Lung (tissue), 12 donors: ENCODE data around the gene COL13A1. TPM values are rescaled to one million over a fixed set of nuclear protein-coding genes. Genes with fewer than 3 reads are reported as not detected.

Experiments
- ATAC-seq: fragments of 200-7000 bp; cut with Tn5 transposase; one replicate; pipeline ENCODE4 v1.9.1; 2020; ENCODE audit warnings: moderate number of reproducible peaks; ENCODE audit not compliant: insufficient read depth, low FRiP score
- DNase-seq, 3 donors: peaks; one replicate each; pipeline ENCODE4 v3.0.0-alpha.2; 2013 to 2017
- H3K27ac ChIP-seq, 2 donors: one replicate each; pipeline ENCODE4 v1.5.1; 2013; ENCODE audit warnings: mild to moderate bottlenecking in 2 of 2, moderate library complexity in 2 of 2, control low read depth in 1 of 2, inconsistent platforms in 1 of 2, low read depth in 1 of 2, low read length in 1 of 2
- H3K27me3 ChIP-seq, 3 donors: one replicate each; pipeline ENCODE4 v1.5.1; 2013; ENCODE audit warnings: low read length in 2 of 3; ENCODE audit not compliant: control insufficient read depth in 3 of 3, insufficient read depth in 3 of 3
- H3K36me3 ChIP-seq, 4 donors: one replicate each; pipeline ENCODE4 v1.5.1; 2013; ENCODE audit warnings: low read length in 4 of 4, mild to moderate bottlenecking in 1 of 4, moderate library complexity in 1 of 4; ENCODE audit not compliant: control insufficient read depth in 4 of 4, insufficient read depth in 4 of 4
- H3K4me1 ChIP-seq, 5 donors: one replicate each; pipeline ENCODE4 v1.5.1; 2013; ENCODE audit warnings: low read length in 5 of 5, mild to moderate bottlenecking in 2 of 5, moderate library complexity in 1 of 5; ENCODE audit not compliant: control insufficient read depth in 5 of 5, insufficient read depth in 5 of 5
- H3K4me3 ChIP-seq: one replicate; pipeline ENCODE4 v1.5.1; 2013; ENCODE audit warnings: mild to moderate bottlenecking, control low read depth, moderate library complexity
- H3K9ac ChIP-seq, 2 donors: one replicate each; pipeline ENCODE4 v1.5.1; 2013; ENCODE audit warnings: low read length in 2 of 2, control low read depth in 1 of 2; ENCODE audit not compliant: insufficient read depth in 1 of 2
- H3K9me3 ChIP-seq, 4 donors: one replicate each; pipeline ENCODE4 v1.5.1; 2013; ENCODE audit warnings: low read length in 3 of 4, mild to moderate bottlenecking in 1 of 4, moderate library complexity in 1 of 4; ENCODE audit not compliant: control insufficient read depth in 4 of 4, insufficient read depth in 3 of 4
- CTCF ChIP-seq: IDR thresholded peaks from 2 replicates; pipeline ENCODE4 v1.5.1; 2012; ENCODE audit warnings: mild to moderate bottlenecking; ENCODE audit errors: control extremely low read depth, extremely low read depth
- WGBS, 2 donors: extraction: QIAGEN DNeasy Blood & Tissue Kit; methylation state at CpG; one replicate each; pipeline ENCODE4 v1.1.7; 2013; 5-methylcytosine and 5-hydroxymethylcytosine counted together
- polyA plus RNA-seq, 2 donors: library from polyadenylated mRNA; stranded (reverse); fragments of 200-250 nt; gene quantifications; one replicate each; pipeline ENCODE4 v1.2.1, GENCODE V29; 2013
- total RNA-seq, 2 donors: library from RNA; depleted of rRNA in 1 of 2; stranded (reverse); fragments of >200 nt in 1 of 2; gene quantifications; one replicate each; pipeline ENCODE4 v1.2.1, GENCODE V29; 2014 to 2021
- donor health status: control.
- donor health status: control.
- donor health status: Bipolar disorder and iron deficiency.
- donor health status: healthy.
- donor health status: DM: yes; HTN: yes; CAD: no.

The COL13A1 gene
- total and polyA plus RNA-seq, 4 donors: 2.7 to 42.1 (median 5.6) TPM

- DNase-seq: no peak
Observed at GRCh38 chr10:69816521-69816920, 14.8 kb downstream of the COL13A1 start.

GRCh38 chr10:69817078-69817581 is 15.4 kb downstream of the COL13A1 start:
- peak; percentile 84 to 94 (median 93) for DNase-seq
- WGBS, 2 donors: 15 to 42% methylated on average over 11 of the region's 11 CpGs

More at GRCh38 chr10:69816521-69816920, 14.8 kb downstream of the COL13A1 start:
- Histone ChIP-seq H3K9ac (no peak overlapping the region), H3K36me3 (peaks cover 0 to 5% (median 0%) of the 10 kb centered on the region in 4 donors), H3K9me3 (no peaks in the 10 kb centered on the region), H3K4me3 (no peak overlapping the region), H3K4me1 (peaks cover 0 to 54% (median 5%) of the 10 kb centered on the region in 5 donors), H3K27ac (no peak overlapping the region), H3K27me3 (no peaks in the 10 kb centered on the region)
- no peak for ATAC-seq
- no peak for TF ChIP-seq CTCF
- WGBS, 2 donors: 27 to 45% methylated on average over 5 of the region's 5 CpGs

GRCh38 chr10:69818676-69819239 is 17.1 kb downstream of the COL13A1 start:
- ATAC-seq (no peak), DNase-seq (no peak)
- TF ChIP-seq CTCF: no peak
- WGBS, 2 donors: 86 to 91% methylated on average over 2 of the region's 2 CpGs
- Histone ChIP-seq H3K4me1 (peaks cover 0 to 43% (median 5%) of the 10 kb centered on the region in 5 donors), H3K9ac (no peak overlapping the region), H3K9me3 (no peaks in the 10 kb centered on the region), H3K27me3 (no peaks in the 10 kb centered on the region), H3K27ac (no peak overlapping the region), H3K36me3 (peaks cover 0 to 10% (median 2%) of the 10 kb centered on the region in 4 donors), H3K4me3 (no peak overlapping the region)

More at GRCh38 chr10:69817078-69817581, 15.4 kb downstream of the COL13A1 start:
- H3K4me1 ChIP-seq: peaks cover 0 to 54% (median 5%) of the 10 kb centered on the region in 5 donors
- no peak overlapping the region for H3K4me3 ChIP-seq
- H3K36me3 ChIP-seq: peaks cover 0 to 5% (median 0%) of the 10 kb centered on the region in 4 donors
- no peak overlapping the region for H3K27ac ChIP-seq
- H3K27me3 ChIP-seq: no peaks in the 10 kb centered on the region
- no peaks in the 10 kb centered on the region for H3K9me3 ChIP-seq
- no peak for ATAC-seq
- no peak for TF ChIP-seq CTCF
- H3K9ac ChIP-seq: no peak overlapping the region
